Fibroblast of the aortic adventitia (primary cell): Measurements from ENCODE around the gene DHRS13. TPM values are rescaled to one million over a fixed set of nuclear protein-coding genes. Genes with fewer than 3 reads are reported as not detected.
A peak's percentile ranks its signal among the peaks of the same experiment; 100 is the strongest.

Source experiments
- DNase-seq: peaks from one replicate; pipeline ENCODE4 v3.0.0-alpha.2; 2010; ENCODE audit warnings: low read depth
- H3K4me3 ChIP-seq: 2 replicates; pipeline ENCODE4 v1.5.1; 2011; ENCODE audit warnings: low read depth, mild to moderate bottlenecking, control low read depth, low read length, moderate library complexity
- CTCF ChIP-seq: IDR thresholded peaks from 2 replicates; pipeline ENCODE4 v1.5.1; 2011; ENCODE audit warnings: mild to moderate bottlenecking, low read length, control low read depth, inconsistent platforms; ENCODE audit not compliant: insufficient read depth
- total RNA-seq: library from RNA; depleted of rRNA; stranded (reverse); fragments of >200 nt; gene quantifications from 2 replicates; pipeline ENCODE4 v1.2.3, GENCODE V29; 2012; ENCODE audit warnings: low replicate concordance

Gene DHRS13
- total RNA-seq, 1 donor, result 5.6 TPM

GRCh38 chr17:28949185-28950016 is 46.5 kb upstream of the DHRS13 start:
- peak; percentile 56 for DNase-seq
- TF ChIP-seq CTCF, result no peak
- peak overlapping the region; percentile 88 for H3K4me3 ChIP-seq

GRCh38 chr17:28948873-28949184 is 46.0 kb upstream of the DHRS13 start:
- TF ChIP-seq CTCF, result no peak
- peak overlapping the region; percentile 88 for H3K4me3 ChIP-seq

GRCh38 chr17:28948342-28948741 is 45.5 kb upstream of the DHRS13 start:
- TF ChIP-seq CTCF, result no peak
- no peak for DNase-seq
- peak overlapping the region; percentile 88 for H3K4me3 ChIP-seq

More at GRCh38 chr17:28948873-28949184, 46.0 kb upstream of the DHRS13 start:
- DNase-seq, result no peak

GRCh38 chr17:28947639-28948038 is 44.8 kb upstream of the DHRS13 start:
- H3K4me3 ChIP-seq, result peak overlapping the region; percentile 88
- TF ChIP-seq CTCF, result no peak
- DNase-seq, result no peak

GRCh38 chr17:28946239-28946638 is 43.4 kb upstream of the DHRS13 start:
- DNase-seq, result peak; percentile 85
- peak overlapping the region; percentile 5 for H3K4me3 ChIP-seq
- TF ChIP-seq CTCF, result no peak

GRCh38 chr17:28944862-28945741 is 42.2 kb upstream of the DHRS13 start:
- DNase-seq, result peak; percentile 73
- TF ChIP-seq CTCF, result no peak
- H3K4me3 ChIP-seq, result peak overlapping the region; percentile 2
